GM10248 (cell line): ENCODE results near the gene IMPG2.

Experiments used
- CTCF ChIA-PET: fragments of 300-600 bp; sonication (Branson Sonifier 250); formaldehyde crosslinking; extraction: SDS; loops from one replicate; lab custom pipeline; 2021; ENCODE audit warnings: antibody characterized with exemption; lab: Yijun Ruan, JAX
- POLR2A ChIA-PET: fragments of 350-650 bp; sonication (Branson Sonifier 250); formaldehyde crosslinking; extraction: SDS; loops from one replicate; lab custom pipeline; 2020; ENCODE audit warnings: antibody characterized with exemption; lab: Yijun Ruan, JAX
- DNase-seq: peaks from one replicate; pipeline ENCODE4 v3.0.0; 2012; ENCODE audit errors: extremely low spot score
- CTCF ChIP-seq: IDR thresholded peaks from 2 replicates; pipeline ENCODE4 v1.5.1; 2012; ENCODE audit warnings: mild to moderate bottlenecking, low read depth; ENCODE audit errors: extremely low read depth, missing control alignments, control extremely low read depth

IMPG2 gene

GRCh38 chr3:101189796-101190195 lies 130.6 kb downstream of the IMPG2 start:
- CTCF ChIA-PET: interaction anchor here (0.9 to 1.3 kb wide), 2 partner anchors 16 to 31 kb away, joined by 3 read pairs; no protein-coding TSS in a partner anchor
- no peak for TF ChIP-seq CTCF
- no peak for DNase-seq
- POLR2A ChIA-PET: no interaction called here

GRCh38 chr3:101189176-101189575 lies 131.2 kb downstream of the IMPG2 start:
- CTCF ChIA-PET: interaction anchor here (1.3 kb wide), 1 partner anchor 17 kb away, joined by 3 read pairs; no protein-coding TSS in a partner anchor
- POLR2A ChIA-PET: no interaction called here

GRCh38 chr3:101185341-101185740 lies 135.0 kb downstream of the IMPG2 start:
- ChIA-PET POLR2A (no interaction called here), CTCF (interaction anchor here (3.1 kb wide), 1 partner anchor 11 kb away, joined by 11 read pairs; no protein-coding TSS in a partner anchor)
- TF ChIP-seq CTCF: no peak
- no peak for DNase-seq

More at GRCh38 chr3:101189176-101189575, 131.2 kb downstream of the IMPG2 start:
- DNase-seq: no peak
- TF ChIP-seq CTCF: no peak

GRCh38 chr3:101184111-101184510 lies 136.3 kb downstream of the IMPG2 start:
- ChIA-PET POLR2A (no interaction called here), CTCF (no interaction called here)
- no peak for TF ChIP-seq CTCF
- DNase-seq: no peak

- no peak for DNase-seq
- ChIA-PET POLR2A (no interaction called here), CTCF (no interaction called here)
- TF ChIP-seq CTCF: no peak
Measured at GRCh38 chr3:101183151-101183550, 137.2 kb downstream of the IMPG2 start.

- ChIA-PET CTCF (no interaction called here), POLR2A (no interaction called here)
- TF ChIP-seq CTCF: no peak
- no peak for DNase-seq
Measured at GRCh38 chr3:101182734-101183133, 137.6 kb downstream of the IMPG2 start.
